HepG2 (cell line): ENCODE results near the gene RIPOR1. TPM values are rescaled to one million over a fixed set of nuclear protein-coding genes. Genes with fewer than 3 reads are reported as not detected.

Source experiments
- ASH2L ChIP-seq: fragments of 300-600, 200-600 bp; sonication (generic); IDR thresholded peaks from 2 replicates; pipeline ENCODE4 v1.7.0; 2017; ENCODE audit warnings: low read depth, mild to moderate bottlenecking, moderate library complexity, mixed read lengths, low read length; ENCODE audit not compliant: insufficient read length
- CTCF ChIP-seq: sonication (generic); formaldehyde crosslinking; IDR thresholded peaks from 2 replicates; pipeline ENCODE4 v1.5.0; 2020; ENCODE audit warnings: mild to moderate bottlenecking, missing genetic modification reagents, moderate library complexity
- ZBTB40 ChIP-seq, 2 experiments: fragments of 450-650 bp in 1 of 2; sonication (generic) in 1 of 2; formaldehyde crosslinking in 1 of 2; IDR thresholded peaks; 2 replicates each; pipeline versions ENCODE4 v1.6.1 to v1.8.0; 2016 to 2022; ENCODE audit warnings: antibody characterized with exemption in 1 of 2, mild to moderate bottlenecking in 1 of 2, missing genetic modification reagents in 1 of 2
- ZNF460 ChIP-seq: sonication (generic); formaldehyde crosslinking; IDR thresholded peaks from 2 replicates; pipeline ENCODE4 v1.5.1; 2020; ENCODE audit warnings: missing genetic modification reagents, mild to moderate bottlenecking, borderline replicate concordance
- ZNF639 ChIP-seq: conservative IDR thresholded peaks from 2 replicates; pipeline ENCODE4 v1.6.1; 2018; ENCODE audit warnings: missing genetic modification reagents
- ZZZ3 ChIP-seq: sonication (generic); formaldehyde crosslinking; IDR thresholded peaks from 2 replicates; pipeline ENCODE4 v1.4.0; 2020; ENCODE audit warnings: missing genetic modification reagents, mild to moderate bottlenecking, borderline replicate concordance
- polyA plus RNA-seq, 8 experiments: library from polyadenylated mRNA; depleted of rRNA in 3 of 8; stranded (reverse) in 7 of 8; unstranded in 1 of 8; fragments of >200 nt; fragmentation: Illumina TruSeq in 4 of 8; extraction: Trizol in 4 of 8; gene quantifications; 2 replicates each; pipeline versions ENCODE4 v1.2.1 to v1.2.3, GENCODE V29; 2011 to 2016; ENCODE audit warnings: low read depth in 4 of 8, missing spikeins in 1 of 8, mixed read lengths in 1 of 8; ENCODE audit not compliant: insufficient read depth in 1 of 8
- total RNA-seq, 5 experiments: library from RNA; depleted of rRNA; stranded (reverse); fragments of >200 nt; fragmentation: Illumina TruSeq; extraction: Trizol; gene quantifications; 2 replicates each; pipeline ENCODE4 v1.2.3, GENCODE V29; 2016; ENCODE audit warnings: low read depth in 1 of 5
- TF ChIP-seq, protein P1 (sequence below): sonication (generic); formaldehyde crosslinking; IDR thresholded peaks from 2 replicates; pipeline ENCODE4 v1.4.0; 2020; ENCODE audit warnings: missing genetic modification reagents
- TF ChIP-seq, protein P2 (sequence below): sonication (generic); formaldehyde crosslinking; IDR thresholded peaks from 2 replicates; pipeline ENCODE4 v1.8.0; 2022; ENCODE audit warnings: low read depth, missing genetic modification reagents
- TF ChIP-seq, protein P3 (sequence below): sonication (generic); formaldehyde crosslinking; IDR thresholded peaks from 2 replicates; pipeline ENCODE4 v1.4.0; 2020; ENCODE audit warnings: missing genetic modification reagents, borderline replicate concordance

RIPOR1 gene
- total and polyA plus RNA-seq, 2 of the 13 experiments (the other 11 are each of a cell fraction or from before 2014, with no cell fraction given) = 4.6 to 8.1 TPM

- TF ChIP-seq, protein P1, sequence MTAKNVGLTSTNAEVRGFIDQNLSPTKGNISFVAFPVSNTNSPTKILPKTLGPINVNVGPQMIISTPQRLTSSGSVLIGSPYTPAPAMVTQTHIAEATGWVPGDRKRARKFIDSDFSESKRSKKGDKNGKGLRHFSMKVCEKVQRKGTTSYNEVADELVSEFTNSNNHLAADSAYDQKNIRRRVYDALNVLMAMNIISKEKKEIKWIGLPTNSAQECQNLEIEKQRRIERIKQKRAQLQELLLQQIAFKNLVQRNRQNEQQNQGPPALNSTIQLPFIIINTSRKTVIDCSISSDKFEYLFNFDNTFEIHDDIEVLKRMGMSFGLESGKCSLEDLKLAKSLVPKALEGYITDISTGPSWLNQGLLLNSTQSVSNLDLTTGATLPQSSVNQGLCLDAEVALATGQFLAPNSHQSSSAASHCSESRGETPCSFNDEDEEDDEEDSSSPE (CRISPR knock-in tag) = no peak
- TF ChIP-seq CTCF (peak; percentile 83), ZNF460 (no peak), ZNF639 (CRISPR knock-in tag) (0 out of 2 replicates have a peak, but pooled peaks have one; percentile 22), ASH2L (no peak), ZZZ3 (CRISPR knock-in tag) (no peak), ZBTB40 (IDR thresholded peaks at IDR 0.05) (no peak), ZBTB40 (CRISPR knock-in tag; IDR thresholded peaks at IDR 0.05) (no peak)
- TF ChIP-seq, protein P2, sequence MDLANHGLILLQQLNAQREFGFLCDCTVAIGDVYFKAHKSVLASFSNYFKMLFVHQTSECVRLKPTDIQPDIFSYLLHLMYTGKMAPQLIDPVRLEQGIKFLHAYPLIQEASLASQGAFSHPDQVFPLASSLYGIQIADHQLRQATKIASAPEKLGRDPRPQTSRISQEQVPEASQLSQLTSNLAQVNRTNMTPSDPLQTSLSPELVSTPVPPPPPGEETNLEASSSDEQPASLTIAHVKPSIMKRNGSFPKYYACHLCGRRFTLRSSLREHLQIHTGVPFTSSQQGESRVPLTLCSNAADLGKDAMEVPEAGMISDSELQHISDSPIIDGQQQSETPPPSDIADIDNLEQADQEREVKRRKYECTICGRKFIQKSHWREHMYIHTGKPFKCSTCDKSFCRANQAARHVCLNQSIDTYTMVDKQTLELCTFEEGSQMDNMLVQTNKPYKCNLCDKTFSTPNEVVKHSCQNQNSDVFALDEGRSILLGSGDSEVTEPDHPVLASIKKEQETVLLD = no peak
- TF ChIP-seq, protein P3, sequence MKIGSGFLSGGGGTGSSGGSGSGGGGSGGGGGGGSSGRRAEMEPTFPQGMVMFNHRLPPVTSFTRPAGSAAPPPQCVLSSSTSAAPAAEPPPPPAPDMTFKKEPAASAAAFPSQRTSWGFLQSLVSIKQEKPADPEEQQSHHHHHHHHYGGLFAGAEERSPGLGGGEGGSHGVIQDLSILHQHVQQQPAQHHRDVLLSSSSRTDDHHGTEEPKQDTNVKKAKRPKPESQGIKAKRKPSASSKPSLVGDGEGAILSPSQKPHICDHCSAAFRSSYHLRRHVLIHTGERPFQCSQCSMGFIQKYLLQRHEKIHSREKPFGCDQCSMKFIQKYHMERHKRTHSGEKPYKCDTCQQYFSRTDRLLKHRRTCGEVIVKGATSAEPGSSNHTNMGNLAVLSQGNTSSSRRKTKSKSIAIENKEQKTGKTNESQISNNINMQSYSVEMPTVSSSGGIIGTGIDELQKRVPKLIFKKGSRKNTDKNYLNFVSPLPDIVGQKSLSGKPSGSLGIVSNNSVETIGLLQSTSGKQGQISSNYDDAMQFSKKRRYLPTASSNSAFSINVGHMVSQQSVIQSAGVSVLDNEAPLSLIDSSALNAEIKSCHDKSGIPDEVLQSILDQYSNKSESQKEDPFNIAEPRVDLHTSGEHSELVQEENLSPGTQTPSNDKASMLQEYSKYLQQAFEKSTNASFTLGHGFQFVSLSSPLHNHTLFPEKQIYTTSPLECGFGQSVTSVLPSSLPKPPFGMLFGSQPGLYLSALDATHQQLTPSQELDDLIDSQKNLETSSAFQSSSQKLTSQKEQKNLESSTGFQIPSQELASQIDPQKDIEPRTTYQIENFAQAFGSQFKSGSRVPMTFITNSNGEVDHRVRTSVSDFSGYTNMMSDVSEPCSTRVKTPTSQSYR (CRISPR knock-in tag) = no peak
Measured at GRCh38 chr16:67514382-67514828, 14.2 kb upstream of the RIPOR1 start (continued).
